Measurements from ENCODE around the gene CCSAP.
A peak's percentile ranks its signal among the peaks of the same experiment; 100 is the strongest.
"Not testable (repeated sequence)": the region's sequence is repeated elsewhere in the genome, so short reads cannot be mapped to it uniquely, and the experiment has no call there.

CCSAP gene

GRCh38 chr1:229378586-229379367 is 35.9 kb upstream of the CCSAP start:
- no peak overlapping the region for H3K4me3 ChIP-seq (ENCODE audit: low read depth, low read length)
- TF ChIP-seq MAX (IDR thresholded peaks at IDR 0.05; ENCODE audit: low read depth, low read length) (no peak), POLR2A (IDR thresholded peaks at IDR 0.05; ENCODE audit: extremely low read depth, insufficient read length) (no peak), MYC (IDR thresholded peaks at IDR 0.05; ENCODE audit: low read depth, low read length) (no peak)
- TF ChIP-seq, protein P1, sequence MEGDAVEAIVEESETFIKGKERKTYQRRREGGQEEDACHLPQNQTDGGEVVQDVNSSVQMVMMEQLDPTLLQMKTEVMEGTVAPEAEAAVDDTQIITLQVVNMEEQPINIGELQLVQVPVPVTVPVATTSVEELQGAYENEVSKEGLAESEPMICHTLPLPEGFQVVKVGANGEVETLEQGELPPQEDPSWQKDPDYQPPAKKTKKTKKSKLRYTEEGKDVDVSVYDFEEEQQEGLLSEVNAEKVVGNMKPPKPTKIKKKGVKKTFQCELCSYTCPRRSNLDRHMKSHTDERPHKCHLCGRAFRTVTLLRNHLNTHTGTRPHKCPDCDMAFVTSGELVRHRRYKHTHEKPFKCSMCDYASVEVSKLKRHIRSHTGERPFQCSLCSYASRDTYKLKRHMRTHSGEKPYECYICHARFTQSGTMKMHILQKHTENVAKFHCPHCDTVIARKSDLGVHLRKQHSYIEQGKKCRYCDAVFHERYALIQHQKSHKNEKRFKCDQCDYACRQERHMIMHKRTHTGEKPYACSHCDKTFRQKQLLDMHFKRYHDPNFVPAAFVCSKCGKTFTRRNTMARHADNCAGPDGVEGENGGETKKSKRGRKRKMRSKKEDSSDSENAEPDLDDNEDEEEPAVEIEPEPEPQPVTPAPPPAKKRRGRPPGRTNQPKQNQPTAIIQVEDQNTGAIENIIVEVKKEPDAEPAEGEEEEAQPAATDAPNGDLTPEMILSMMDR (IDR thresholded peaks at IDR 0.05; ENCODE audit: low read depth, low read length) = no peak

DNA sequence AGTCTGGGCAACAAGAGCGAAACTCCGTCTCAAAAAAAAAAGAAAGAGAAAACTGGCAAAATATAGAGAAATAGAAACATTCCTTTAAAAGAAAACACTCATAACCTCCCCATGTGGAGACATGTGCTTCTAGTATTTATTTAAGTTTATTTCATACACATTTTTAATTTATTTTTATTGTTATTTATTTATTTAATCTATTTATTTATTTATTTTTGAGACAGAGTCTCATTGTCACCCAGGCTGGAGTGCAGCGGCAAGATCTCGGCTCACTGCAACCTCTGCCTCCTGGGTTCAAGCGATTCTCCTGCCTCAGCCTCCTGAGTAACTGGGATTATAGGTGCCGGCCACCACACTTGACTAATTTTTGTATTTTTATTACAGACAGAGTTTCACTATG is 35.2 kb upstream of the CCSAP start:
- DNase-seq (ENCODE audit: low read depth); H3K4me3 ChIP-seq (ENCODE audit: low read depth, low read length): not testable (repeated sequence)

More at GRCh38 chr1:229378586-229379367, 35.9 kb upstream of the CCSAP start:
- DNase-seq (ENCODE audit: low read depth) = peak; percentile 8

DNA sequence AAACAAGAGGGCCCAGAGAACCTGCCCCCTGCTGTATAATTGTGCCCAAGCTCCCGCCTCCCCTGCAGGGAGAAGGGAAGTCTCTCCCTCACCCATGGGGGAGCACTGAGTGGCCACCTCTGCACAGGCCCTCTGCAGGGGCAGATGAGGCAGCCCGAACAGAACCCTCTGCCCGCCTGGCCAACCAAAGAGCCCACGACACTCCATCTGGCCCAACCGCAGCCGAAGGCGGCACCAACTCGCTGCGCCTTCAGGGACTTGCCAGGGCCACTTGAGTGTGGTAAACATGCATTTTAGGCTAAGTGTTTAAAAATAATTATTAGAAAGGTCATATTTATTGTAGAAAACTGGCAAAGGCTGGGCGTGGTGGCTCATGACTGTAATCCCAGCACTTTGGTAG is 34.6 kb upstream of the CCSAP start:
- DNase-seq (ENCODE audit: low read depth) = no peak
- TF ChIP-seq MAX (IDR thresholded peaks at IDR 0.05; ENCODE audit: low read depth, low read length) (no peak), POLR2A (IDR thresholded peaks at IDR 0.05; ENCODE audit: extremely low read depth, insufficient read length) (no peak), MYC (IDR thresholded peaks at IDR 0.05; ENCODE audit: low read depth, low read length) (no peak)
- TF ChIP-seq, protein P1 (IDR thresholded peaks at IDR 0.05; ENCODE audit: low read depth, low read length) = no peak
- H3K4me3 ChIP-seq (ENCODE audit: low read depth, low read length) = no peak overlapping the region

DNA sequence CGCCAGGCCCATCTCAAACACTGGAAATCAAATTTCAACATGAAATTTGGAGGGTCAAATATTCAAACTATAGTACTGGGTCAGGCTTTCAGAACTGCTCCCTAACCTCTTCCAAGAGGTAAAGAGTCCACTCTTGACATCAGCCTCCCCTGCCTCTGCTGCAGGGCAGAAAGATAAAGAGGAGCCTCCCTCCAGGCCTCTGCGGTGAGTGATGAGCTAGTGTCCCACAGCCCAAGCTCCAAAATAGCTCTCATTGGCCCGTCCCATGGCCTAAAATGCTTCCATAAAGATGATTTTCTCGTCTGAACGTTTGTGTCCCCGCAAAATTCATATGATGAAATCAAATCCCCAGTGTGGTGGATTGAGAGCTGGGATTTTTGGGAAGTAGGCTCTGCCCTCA is 33.7 kb upstream of the CCSAP start:
- DNase-seq (ENCODE audit: low read depth) = no peak
- TF ChIP-seq MAX (IDR thresholded peaks at IDR 0.05; ENCODE audit: low read depth, low read length) (no peak), POLR2A (IDR thresholded peaks at IDR 0.05; ENCODE audit: extremely low read depth, insufficient read length) (no peak), MYC (IDR thresholded peaks at IDR 0.05; ENCODE audit: low read depth, low read length) (no peak)
- TF ChIP-seq, protein P1 (IDR thresholded peaks at IDR 0.05; ENCODE audit: low read depth, low read length) = no peak
- H3K4me3 ChIP-seq (ENCODE audit: low read depth, low read length) = no peak overlapping the region

GRCh38 chr1:229374485-229374884 is 31.6 kb upstream of the CCSAP start:
- no peak for DNase-seq (ENCODE audit: low read depth)
- no peak for TF ChIP-seq MYC (IDR thresholded peaks at IDR 0.05; ENCODE audit: low read depth, low read length)
- TF ChIP-seq, protein P1 (IDR thresholded peaks at IDR 0.05; ENCODE audit: low read depth, low read length) = no peak
- no peak for TF ChIP-seq POLR2A (IDR thresholded peaks at IDR 0.05; ENCODE audit: extremely low read depth, insufficient read length)
- TF ChIP-seq MAX (IDR thresholded peaks at IDR 0.05; ENCODE audit: low read depth, low read length) = no peak
- H3K4me3 ChIP-seq (ENCODE audit: low read depth, low read length) = no peak overlapping the region

DNA sequence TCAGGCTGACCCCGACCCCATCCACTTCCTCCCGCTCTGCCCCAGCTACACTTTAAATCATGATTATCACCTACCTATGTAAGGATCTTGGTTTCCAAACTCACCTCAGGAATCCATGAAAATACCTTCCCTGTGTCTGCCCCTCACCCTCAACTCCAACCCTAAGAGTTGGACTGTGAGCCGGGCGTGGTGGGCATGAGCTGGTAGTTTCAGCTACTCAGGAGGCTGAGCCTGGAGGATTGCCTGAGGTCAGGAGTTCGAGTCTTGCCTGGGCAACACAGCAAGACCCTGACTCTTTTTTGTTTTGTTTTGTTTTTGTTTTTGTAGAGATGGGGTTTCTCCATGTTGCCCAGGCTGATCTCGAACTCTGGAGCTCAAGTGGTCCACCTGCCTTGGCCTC is 30.5 kb upstream of the CCSAP start:
- TF ChIP-seq MAX (IDR thresholded peaks at IDR 0.05; ENCODE audit: low read depth, low read length) (no peak), POLR2A (IDR thresholded peaks at IDR 0.05; ENCODE audit: extremely low read depth, insufficient read length) (no peak)
- no peak for DNase-seq (ENCODE audit: low read depth)
- H3K4me3 ChIP-seq (ENCODE audit: low read depth, low read length) = no peak overlapping the region

Measured in NB4 (cell line).